Activated T-cell treated with anti-CD3 and anti-CD28 coated beads, Interleukin-2, amount 50 U/mL, for 72 hours (primary cell): ENCODE data around the gene AEBP1. TPM values are rescaled to one million over a fixed set of nuclear protein-coding genes. Genes with fewer than 3 reads are reported as not detected.

ENCODE experiments used
- ATAC-seq, 2 donors: fragments of 150-1000 bp; cut with Tn5 transposase; replicated peaks in 1 of 2; 2 replicates each; pipeline ENCODE4 v1.10.0; 2021; ENCODE audit warnings: moderate library complexity in 2 of 2, mild to moderate bottlenecking in 1 of 2
- DNase-seq, 2 donors: peaks; one replicate each; pipeline ENCODE4 v3.0.0; 2021 to 2022; ENCODE audit warnings: mixed read lengths in 1 of 2
- H3K27ac Mint-ChIP-seq: one replicate; pipeline ENCODE4 v1.8.0; 2022; ENCODE audit warnings: mild to moderate bottlenecking, moderate library complexity, mixed read lengths
- H3K27me3 Mint-ChIP-seq: one replicate; pipeline ENCODE4 v1.8.0; 2022; ENCODE audit warnings: low read depth, mixed read lengths
- H3K36me3 Mint-ChIP-seq, 2 donors: one replicate each; pipeline ENCODE4 v1.8.0; 2022; ENCODE audit warnings: mixed read lengths in 2 of 2, mild to moderate bottlenecking in 1 of 2; ENCODE audit not compliant: insufficient read depth in 2 of 2
- H3K4me1 Mint-ChIP-seq: one replicate; pipeline ENCODE4 v1.8.0; 2022; ENCODE audit warnings: low read depth, mixed read lengths
- H3K4me3 Mint-ChIP-seq, 2 donors: one replicate each; pipeline ENCODE4 v1.8.0; 2022; ENCODE audit warnings: mild to moderate bottlenecking in 2 of 2, mixed read lengths in 2 of 2, moderate library complexity in 2 of 2
- H3K9me3 Mint-ChIP-seq, 2 donors: one replicate each; pipeline ENCODE4 v1.8.0; 2022; ENCODE audit warnings: mixed read lengths in 2 of 2
- total RNA-seq, 2 donors: library from RNA; stranded (reverse); gene quantifications; one replicate each; pipeline ENCODE4 v1.2.3, GENCODE V29; 2022

The AEBP1 gene
- total RNA-seq, 2 donors from 2014 or later, result 18.1 to 18.4 TPM

DNA sequence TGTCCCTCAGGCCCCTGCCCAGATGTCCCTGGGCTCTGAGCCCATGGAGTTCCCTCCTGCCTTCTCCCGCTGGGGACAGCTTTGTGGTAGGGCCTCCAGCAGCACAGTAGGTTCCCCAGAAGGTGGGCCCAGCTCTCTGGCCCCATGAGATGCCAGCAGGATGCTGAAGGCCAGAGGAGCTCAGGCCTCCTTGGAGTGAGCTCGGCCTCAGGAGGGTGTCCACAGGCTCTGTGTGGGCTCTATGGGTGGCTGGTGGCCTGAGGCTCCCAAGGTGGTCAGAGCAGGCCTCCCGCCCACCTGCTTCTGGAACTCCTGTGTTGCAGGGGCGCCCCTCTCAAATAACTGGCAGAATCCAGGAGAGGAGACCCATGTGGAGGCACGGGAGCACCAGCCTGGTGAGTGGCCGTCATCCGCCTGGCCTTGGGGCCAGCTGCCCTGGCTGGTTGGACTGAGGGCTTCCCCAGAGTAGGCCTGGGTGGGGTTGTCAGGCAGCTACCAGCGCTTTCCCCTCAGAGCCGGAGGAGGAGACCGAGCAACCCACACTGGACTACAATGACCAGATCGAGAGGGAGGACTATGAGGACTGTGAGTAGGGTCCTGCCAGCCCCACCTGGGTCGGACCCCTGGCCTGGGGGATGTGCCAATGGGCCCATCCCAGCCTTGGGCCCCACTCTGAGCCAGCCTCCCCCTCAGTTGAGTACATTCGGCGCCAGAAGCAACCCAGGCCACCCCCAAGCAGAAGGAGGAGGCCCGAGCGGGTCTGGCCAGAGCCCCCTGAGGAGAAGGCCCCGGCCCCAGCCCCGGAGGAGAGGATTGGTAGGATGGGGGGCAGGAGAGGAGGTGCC, 3.2 kb downstream of the AEBP1 start:
- Mint-ChIP-seq H3K4me1 (peaks cover 12% of the 10 kb centered on the region), H3K4me3 (no peak overlapping the region), H3K9me3 (no peaks in the 10 kb centered on the region), H3K27me3 (no peaks in the 10 kb centered on the region), H3K36me3 (no peaks in the 10 kb centered on the region), H3K27ac (no peak overlapping the region)
- ATAC-seq (no peak), DNase-seq (no peak)

GRCh38 chr7:44107961-44108767, 4.0 kb downstream of the AEBP1 start:
- H3K36me3 Mint-ChIP-seq, result no peaks in the 10 kb centered on the region
- DNase-seq (no peak), ATAC-seq (no peak)
- H3K27ac Mint-ChIP-seq, result no peak overlapping the region
- H3K27me3 Mint-ChIP-seq, result no peaks in the 10 kb centered on the region
- H3K9me3 Mint-ChIP-seq, result no peaks in the 10 kb centered on the region
- no peak overlapping the region for H3K4me3 Mint-ChIP-seq
- peaks cover 12% of the 10 kb centered on the region for H3K4me1 Mint-ChIP-seq

DNA sequence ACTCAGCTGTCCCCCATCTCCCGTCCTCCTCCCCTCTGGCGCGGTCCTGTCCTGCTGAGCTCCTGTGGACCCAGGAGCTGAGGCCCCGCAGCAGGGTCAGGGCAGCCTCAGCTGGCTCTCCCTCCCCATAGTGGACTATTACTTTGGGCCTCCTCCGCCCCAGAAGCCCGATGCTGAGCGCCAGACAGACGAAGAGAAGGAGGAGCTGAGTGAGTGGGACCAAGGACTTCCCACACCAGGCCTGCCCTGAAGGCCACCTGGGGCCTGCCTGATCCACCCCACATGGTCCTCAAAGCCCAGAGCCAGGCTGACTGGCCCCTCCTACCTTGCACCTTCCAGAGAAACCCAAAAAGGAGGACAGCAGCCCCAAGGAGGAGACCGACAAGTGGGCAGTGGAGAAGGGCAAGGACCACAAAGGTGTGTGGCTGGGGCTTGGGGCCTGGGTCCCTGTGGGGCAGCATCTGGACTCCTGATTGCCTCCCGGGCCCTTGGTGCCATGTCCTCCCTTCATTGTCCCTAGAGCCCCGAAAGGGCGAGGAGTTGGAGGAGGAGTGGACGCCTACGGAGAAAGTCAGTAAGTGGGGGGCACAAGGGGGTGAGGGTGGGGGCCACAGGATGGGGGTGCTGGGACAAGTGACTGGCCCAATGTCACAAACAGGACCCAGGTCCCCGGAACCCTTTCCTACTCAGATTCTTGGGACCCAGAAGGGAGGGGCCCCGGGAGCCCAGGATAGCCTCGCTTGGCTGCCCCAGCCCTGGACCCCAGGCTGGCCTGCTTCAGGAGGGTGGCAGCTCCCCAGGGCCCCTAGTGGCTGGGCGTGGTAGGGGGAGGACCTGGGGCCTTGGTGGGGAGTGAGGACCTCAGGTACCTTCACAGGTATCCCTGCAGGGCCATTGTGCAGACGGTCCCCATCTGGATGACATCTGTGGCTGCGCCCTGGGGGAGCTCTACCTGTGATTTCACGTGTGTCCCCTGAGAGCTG, 4.9 kb downstream of the AEBP1 start:
- no peak for ATAC-seq

GRCh38 chr7:44109991-44110390, 5.8 kb downstream of the AEBP1 start:
- ATAC-seq, result no peak
- DNase-seq, result no peak
- Mint-ChIP-seq H3K36me3 (no peaks in the 10 kb centered on the region), H3K27me3 (no peaks in the 10 kb centered on the region), H3K4me1 (peaks cover 12% of the 10 kb centered on the region), H3K9me3 (no peaks in the 10 kb centered on the region), H3K27ac (no peak overlapping the region), H3K4me3 (no peak overlapping the region)

More for the DNA sequence above, 4.9 kb downstream of the AEBP1 start:
- H3K4me3 Mint-ChIP-seq, result no peak overlapping the region
- no peak for DNase-seq
- H3K36me3 Mint-ChIP-seq, result no peaks in the 10 kb centered on the region
- H3K27ac Mint-ChIP-seq, result no peak overlapping the region
- H3K27me3 Mint-ChIP-seq, result no peaks in the 10 kb centered on the region
- no peaks in the 10 kb centered on the region for H3K9me3 Mint-ChIP-seq
- peaks cover 12% of the 10 kb centered on the region for H3K4me1 Mint-ChIP-seq

- DNase-seq, result no peak
- Mint-ChIP-seq H3K36me3 (no peaks in the 10 kb centered on the region), H3K27me3 (no peaks in the 10 kb centered on the region), H3K4me1 (peaks cover 4% of the 10 kb centered on the region), H3K27ac (no peak overlapping the region), H3K9me3 (no peaks in the 10 kb centered on the region), H3K4me3 (no peak overlapping the region)
- ATAC-seq, result no peak
These were observed 6.8 kb downstream of the AEBP1 start for GRCh38 chr7:44110719-44111635.

- DNase-seq, result no peak
- H3K4me1 Mint-ChIP-seq, result no peaks in the 10 kb centered on the region
These were observed 7.6 kb downstream of the AEBP1 start for GRCh38 chr7:44111761-44112160.

GRCh38 chr7:44112231-44112996, 8.3 kb downstream of the AEBP1 start:
- H3K27ac Mint-ChIP-seq, result no peak overlapping the region
- no peak for DNase-seq

More at GRCh38 chr7:44111761-44112160, 7.6 kb downstream of the AEBP1 start:
- Mint-ChIP-seq H3K4me3 (no peak overlapping the region), H3K27ac (no peak overlapping the region), H3K9me3 (no peaks in the 10 kb centered on the region), H3K36me3 (no peaks in the 10 kb centered on the region), H3K27me3 (no peaks in the 10 kb centered on the region)
- ATAC-seq, result no peak

GRCh38 chr7:44112997-44113763, 9.0 kb downstream of the AEBP1 start:
- no peaks in the 10 kb centered on the region for H3K9me3 Mint-ChIP-seq
- no peak overlapping the region for H3K27ac Mint-ChIP-seq
- no peaks in the 10 kb centered on the region for H3K4me1 Mint-ChIP-seq

More at GRCh38 chr7:44112231-44112996, 8.3 kb downstream of the AEBP1 start:
- no peak for ATAC-seq
- Mint-ChIP-seq H3K4me3 (no peak overlapping the region), H3K9me3 (no peaks in the 10 kb centered on the region), H3K4me1 (no peaks in the 10 kb centered on the region), H3K36me3 (no peaks in the 10 kb centered on the region), H3K27me3 (no peaks in the 10 kb centered on the region)

GRCh38 chr7:44113764-44114354, 9.7 kb downstream of the AEBP1 start:
- H3K9me3 Mint-ChIP-seq, result no peaks in the 10 kb centered on the region
- H3K4me1 Mint-ChIP-seq, result no peaks in the 10 kb centered on the region
- DNase-seq (no peak), ATAC-seq (no peak)
- no peak overlapping the region for H3K27ac Mint-ChIP-seq
- no peaks in the 10 kb centered on the region for H3K27me3 Mint-ChIP-seq
- H3K4me3 Mint-ChIP-seq, result no peak overlapping the region
- peaks cover 0 to 5% of the 10 kb centered on the region in 2 donors for H3K36me3 Mint-ChIP-seq

More at GRCh38 chr7:44112997-44113763, 9.0 kb downstream of the AEBP1 start:
- no peak overlapping the region for H3K4me3 Mint-ChIP-seq
- no peaks in the 10 kb centered on the region for H3K27me3 Mint-ChIP-seq
- peaks cover 0 to 4% of the 10 kb centered on the region in 2 donors for H3K36me3 Mint-ChIP-seq
- DNase-seq (no peak), ATAC-seq (no peak)

DNA sequence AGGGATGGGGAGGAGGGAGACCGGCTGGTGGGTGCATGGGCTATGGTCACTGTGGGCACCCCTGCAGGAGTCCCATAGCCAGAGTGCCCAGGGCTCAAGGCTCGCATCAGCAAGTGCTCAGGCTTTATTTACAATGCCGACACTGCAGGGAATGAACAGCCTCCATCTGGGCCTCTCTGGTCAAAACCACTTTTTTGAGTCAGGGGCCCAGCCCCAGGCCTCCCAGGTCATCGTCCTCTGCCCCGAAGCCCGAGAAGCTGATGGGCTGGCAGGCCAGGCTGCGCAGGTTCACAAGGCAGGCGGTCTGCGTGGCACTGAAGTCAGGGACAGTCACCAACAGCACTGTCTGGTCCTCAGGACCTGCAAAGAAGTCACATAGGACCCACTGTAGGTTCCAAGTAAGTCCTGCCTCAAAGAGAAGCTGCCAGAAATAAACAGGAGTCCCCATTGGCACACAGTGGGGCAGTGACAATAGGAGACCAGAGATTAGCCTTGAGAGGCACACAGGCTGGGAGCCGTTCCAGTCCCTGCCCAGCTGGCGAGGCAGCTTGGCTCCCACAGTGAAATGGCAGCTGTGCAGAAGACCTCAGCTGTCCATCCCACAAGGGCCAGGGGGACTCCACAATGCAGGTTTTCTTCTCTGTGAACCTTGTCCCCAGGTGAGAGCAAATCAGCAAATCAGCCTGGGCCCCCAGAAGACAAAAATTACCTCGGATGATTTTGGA, 10.6 kb downstream of the AEBP1 start:
- no peak overlapping the region for H3K27ac Mint-ChIP-seq
- peaks cover 2% of the 10 kb centered on the region for H3K4me1 Mint-ChIP-seq
- H3K9me3 Mint-ChIP-seq, result no peaks in the 10 kb centered on the region
- peaks cover under 1 to 7% of the 10 kb centered on the region in 2 donors for H3K36me3 Mint-ChIP-seq
- no peak overlapping the region for H3K4me3 Mint-ChIP-seq
- ATAC-seq (no peak), DNase-seq (no peak)
- H3K27me3 Mint-ChIP-seq, result no peaks in the 10 kb centered on the region
